Smooth muscle cell of the brain vasculature (primary cell): Measurements from ENCODE around the gene PFKP.

Experiments
- DNase-seq: peaks from one replicate; pipeline ENCODE4 v3.0.0-alpha.2; 2012; ENCODE audit warnings: low read depth, low spot score

Gene PFKP

DNA sequence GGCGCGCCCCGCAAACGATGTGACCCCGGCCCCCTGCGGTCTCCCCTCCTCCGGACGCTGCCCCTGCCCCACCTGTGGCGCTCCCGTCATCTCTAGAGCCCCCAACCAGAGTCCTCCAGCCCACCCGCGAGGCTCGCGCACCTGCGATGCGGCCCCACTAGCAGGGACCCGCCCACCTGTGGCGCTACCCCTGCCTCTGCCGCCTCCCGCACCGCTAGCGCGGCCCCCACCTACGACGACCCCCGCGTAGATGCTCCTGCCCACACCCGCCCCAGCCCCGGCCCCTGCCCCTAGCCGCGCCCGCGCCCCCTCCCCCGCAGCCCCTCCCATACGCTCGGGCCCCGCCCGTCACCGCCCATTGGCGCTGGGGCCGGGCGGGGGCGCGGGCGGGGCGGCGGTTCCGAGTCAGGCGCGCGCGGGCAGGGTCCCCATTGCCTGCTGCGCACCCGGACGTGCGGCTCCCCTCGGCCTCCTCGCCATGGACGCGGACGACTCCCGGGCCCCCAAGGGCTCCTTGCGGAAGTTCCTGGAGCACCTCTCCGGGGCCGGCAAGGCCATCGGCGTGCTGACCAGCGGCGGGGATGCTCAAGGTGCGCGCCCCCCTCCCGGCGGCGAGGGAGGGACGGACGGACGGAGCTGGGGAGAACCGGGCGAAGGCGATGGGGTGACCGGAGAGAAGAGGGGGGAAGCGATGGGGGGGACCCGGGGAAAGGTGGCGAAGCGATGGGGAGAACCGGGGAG, at the start of gene PFKP:
PFKP (plus strand) TSS at position 431 of the 741 bp plus-strand sequence; CDS start at position 479, 48 bp downstream.
- no peak for DNase-seq

DNA sequence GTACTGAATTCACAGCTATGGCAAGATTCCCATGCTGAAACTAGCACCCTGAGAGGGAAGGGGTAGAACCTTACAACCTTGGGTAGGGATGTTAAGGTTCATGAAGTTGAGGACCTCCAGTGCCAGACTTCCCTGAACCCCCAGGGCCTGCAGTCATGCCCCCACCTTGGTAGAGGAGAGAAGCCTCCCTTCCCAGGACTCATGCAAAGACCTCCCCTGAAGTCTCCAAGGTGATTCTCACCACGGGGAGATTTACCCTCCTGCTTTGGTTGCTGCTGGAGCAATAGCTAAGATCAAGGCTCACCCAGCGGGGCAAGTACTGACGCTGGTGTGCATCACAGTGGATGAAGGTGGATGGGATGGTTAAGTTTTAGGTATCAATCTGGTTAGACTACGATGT, 49.1 kb upstream of the PFKP start:
- no peak for DNase-seq

DNA sequence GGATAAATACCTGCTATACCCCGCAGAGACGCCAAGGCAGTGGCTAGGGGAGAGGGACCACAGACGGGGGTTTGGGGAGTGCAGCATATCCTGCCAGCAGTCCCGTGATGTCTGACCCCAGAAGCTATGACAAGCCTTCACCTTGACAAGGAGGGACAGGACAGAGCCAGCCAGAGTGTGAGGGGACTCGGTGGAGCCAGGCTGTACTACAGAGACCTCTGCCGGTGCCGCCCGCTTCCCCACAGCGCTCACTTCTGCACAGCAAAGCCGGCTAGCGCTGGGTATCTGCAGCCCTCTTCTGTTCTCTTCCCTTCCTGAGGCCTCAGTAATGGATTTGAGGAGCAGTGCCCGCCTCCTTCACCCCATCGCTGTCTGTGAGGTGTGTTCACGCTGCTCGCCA, 47.0 kb upstream of the PFKP start:
- no peak for DNase-seq

DNA sequence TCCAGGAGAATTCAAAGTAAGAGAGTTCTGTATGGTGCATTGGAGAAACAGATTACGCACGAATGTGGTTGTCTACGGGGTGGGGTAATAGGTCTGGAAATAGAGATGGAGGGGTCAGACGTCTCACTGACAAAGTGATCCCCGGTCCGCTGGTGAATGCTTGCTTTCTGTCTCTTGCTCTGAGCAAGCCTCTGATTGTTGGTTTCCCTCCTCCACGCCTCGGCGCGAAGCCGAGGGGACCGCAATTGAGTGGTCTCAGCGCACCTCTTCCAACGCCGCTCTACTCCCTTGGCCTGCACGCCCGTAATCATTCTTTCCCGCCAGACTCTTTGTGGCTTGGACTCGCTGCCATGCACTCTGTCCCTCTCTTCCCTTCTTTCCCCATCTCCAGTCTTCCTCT, 46.5 kb upstream of the PFKP start:
- no peak for DNase-seq

DNA sequence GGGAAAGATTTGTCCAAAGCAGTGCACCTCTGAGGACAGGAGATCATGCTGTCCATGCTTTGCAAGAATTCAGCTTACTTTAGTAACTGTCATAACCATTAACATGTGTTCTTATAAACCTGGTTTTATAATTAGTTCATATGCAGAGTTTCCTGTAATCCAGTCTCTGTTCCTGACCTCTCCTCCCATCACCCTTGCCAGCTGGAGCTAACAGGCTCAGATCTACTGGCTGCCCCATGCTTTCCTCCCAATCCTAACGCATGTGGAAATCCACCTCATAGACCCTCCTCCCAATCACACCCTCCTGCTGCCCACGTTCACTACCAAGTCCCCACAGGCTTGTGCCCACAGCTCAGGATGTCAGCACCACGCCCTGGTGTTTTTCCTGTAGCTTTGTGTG, 45.3 kb upstream of the PFKP start:
- DNase-seq, result no peak

DNA sequence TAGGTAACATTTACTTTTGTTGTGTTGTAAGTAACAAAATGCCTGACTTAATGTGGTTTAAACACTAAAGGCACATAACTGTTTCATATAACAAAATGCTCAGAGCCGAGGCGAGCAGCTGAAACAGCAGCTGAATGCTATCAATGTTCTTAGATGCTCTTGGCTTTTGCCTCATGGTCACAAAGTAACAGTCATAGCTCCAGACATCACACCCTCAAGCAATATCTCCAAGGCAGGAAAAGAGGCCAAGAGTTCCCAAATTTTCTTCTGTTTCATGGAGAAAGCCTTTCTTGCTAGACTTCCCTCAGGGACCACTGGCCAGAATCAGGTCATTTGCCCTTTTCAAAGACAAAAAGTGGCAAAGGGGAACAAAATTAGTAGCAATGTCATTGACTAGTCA, 43.5 kb upstream of the PFKP start:
- DNase-seq, result no peak

DNA sequence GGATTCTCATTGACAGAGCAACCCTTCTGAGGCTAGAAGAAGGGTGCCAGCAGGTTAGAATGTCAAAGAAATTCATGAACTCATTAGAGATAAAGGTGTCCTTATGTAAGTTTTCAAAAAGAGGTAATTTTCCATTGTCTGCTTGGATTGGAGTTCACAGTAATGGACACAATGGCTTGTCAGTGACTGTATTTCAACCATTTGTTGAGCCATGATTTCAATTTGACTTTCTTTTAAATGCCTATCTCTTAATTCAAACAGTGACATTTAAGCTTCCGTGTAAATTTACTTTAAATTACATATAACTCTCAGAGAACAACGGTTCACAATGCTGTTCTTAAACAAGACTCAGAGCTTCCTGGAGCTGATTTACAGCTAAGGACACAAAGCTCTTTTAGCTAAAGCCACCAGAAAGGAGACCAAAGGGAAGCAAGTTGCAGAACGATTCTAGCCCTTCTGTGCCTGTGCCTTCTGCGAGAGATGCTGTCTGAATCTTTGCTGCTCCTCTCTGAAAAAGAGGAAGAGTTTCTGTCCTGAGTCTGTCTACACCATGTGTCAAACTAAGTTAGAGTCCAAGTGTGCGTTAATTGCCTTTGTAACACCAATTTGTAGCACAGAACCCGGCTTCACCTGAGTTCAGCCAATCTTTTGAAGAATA, 42.2 kb upstream of the PFKP start:
- no peak for DNase-seq

DNA sequence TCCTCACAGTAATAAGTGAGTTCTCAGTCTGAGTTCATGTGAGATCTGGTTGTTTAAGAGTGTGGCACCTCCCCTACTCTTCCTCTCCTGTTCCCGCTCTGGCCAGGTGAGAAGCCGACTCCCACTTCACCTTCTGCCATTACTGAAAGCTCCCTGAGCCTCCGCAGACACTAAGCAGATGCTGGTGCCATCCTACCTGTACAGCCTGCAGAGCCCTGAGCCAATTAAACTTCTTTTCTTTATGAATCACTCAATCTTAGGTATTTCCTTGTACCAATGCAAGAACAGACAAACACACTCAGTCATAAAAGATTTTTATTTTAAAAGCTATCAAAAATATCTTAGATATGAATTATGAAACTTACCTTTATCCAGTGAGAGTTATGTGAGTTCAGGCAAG, 39.5 kb upstream of the PFKP start:
- DNase-seq, result no peak

DNA sequence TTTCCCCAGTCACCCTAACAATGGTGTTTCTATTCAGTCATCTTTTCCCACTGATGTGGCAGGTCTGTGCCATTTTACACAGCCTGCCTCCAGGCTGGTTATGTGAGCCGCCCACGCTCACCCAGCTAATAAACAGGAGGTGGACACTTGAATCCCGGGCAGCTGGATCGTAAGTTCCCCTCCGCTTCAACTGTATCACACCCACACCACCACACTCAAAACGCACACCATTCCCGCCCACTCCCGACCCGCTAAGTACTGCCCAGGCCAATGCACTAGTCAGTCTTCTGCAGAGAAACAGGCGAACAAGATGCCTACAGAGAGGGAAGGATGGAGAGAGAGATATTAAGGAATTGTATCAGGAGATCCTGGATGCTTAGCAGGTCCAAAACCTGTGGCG, 38.9 kb upstream of the PFKP start:
- DNase-seq, result no peak

DNA sequence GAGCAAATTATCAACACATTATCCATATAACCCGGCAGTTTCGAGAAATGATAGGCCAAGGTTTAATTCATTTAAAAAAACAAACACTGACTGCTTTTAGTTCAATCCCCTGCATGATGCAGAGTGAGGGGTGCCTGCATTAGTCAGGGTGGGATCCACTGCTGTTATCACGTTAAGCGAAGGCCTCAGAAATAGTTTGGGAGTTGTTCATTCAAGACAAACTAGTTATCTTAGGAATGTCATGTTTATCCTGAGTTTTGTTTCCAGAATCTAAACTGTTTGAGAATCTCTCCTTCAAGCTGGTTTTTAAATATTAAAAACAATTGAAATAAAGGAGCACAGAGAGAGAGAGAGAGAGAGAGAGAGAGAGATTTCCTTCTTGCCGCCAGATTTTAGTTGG, 36.6 kb upstream of the PFKP start:
- DNase-seq, result no peak

DNA sequence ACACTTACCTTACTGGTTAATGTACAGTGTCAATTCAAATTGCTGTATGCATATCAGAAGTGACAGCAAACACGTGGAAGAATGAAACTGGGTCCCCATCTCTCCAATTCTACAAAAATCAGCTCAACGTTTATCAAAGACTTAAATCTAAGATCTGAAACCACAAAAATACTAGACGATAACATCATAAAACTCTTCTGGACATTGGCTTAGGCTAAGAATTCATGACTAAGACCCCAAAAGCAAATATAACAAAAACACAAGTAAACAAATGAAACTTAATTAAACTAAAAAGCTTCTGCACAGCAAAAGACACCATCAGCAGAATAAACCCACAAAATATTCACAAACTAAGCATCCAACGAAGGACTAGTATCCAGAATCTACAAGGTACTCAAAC, 35.9 kb upstream of the PFKP start:
- no peak for DNase-seq

DNA sequence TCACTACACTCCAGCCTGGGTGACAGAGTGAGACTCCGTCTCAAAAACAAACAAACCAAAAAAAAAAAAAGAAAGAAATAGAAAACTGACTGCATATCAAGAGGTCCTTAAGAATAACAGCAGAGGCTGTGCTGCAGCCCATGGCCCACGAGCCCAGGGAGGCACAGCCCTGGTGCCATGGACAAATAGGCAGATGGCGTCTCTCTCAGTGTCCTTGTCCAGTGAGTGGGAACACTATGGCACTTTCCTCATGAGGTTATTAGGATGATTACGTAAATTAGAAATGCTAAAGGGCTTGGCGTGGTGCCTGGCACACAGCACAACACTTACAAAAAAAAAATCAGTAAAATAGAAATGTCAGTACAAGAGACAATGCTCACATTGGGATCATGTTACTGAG, 33.4 kb upstream of the PFKP start:
- no peak for DNase-seq

DNA sequence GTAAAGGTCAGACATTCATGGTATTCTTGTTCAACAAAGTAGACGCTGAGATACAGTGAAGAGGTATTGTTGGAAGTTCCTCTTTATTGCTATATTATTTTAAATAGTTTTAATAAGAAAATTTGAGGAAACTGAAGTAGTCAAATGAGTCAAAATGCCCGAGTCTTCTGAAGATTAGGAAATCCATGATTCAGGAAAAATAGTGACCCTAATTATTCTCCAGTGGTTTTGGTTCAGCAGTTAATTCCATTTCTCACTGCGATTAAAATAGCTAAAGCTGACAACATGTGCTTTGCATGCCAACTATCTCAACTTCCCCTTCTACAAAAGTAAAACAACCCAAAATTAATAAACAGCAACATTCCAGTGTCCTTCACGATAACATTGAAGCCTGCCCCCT, 32.7 kb upstream of the PFKP start:
- no peak for DNase-seq

DNA sequence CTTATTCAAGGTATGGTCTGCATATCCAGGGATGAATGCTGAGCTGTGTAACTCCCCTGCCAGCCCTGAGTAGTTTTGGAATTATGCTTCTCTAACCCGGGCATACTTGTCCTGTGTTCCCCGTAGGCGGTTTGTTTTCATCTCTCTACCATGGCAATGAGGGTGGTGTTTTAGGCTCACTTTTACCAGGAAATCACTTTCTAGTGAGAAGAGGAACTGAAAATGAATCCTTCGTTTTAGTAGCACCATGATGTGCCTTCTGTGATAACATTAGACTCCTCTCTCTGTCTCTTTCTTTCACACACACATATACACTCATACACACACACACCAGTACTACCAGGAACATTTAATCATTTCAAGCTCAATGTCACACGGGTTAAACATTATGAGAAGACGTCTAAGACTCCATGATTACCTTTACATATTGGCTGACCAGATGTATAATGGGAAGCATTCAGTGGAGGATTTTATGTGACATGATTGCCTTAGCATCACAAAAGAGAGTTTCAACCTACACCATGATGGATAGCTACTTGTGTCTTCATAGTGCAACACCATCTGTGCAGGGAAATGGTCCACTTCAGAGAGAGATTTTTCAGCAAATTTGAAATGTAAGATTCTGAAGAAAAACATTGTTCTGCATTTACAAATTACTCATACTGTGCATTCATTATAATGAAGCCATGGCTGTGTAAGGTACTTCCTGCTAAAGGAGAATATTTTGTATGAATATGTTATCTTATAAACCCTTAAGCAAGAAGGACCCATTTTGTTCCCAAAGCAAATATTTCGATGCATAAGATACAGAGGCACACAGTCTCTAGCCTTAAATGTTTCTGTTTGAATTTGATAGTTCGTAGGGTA, 31.0 kb upstream of the PFKP start:
- no peak for DNase-seq

DNA sequence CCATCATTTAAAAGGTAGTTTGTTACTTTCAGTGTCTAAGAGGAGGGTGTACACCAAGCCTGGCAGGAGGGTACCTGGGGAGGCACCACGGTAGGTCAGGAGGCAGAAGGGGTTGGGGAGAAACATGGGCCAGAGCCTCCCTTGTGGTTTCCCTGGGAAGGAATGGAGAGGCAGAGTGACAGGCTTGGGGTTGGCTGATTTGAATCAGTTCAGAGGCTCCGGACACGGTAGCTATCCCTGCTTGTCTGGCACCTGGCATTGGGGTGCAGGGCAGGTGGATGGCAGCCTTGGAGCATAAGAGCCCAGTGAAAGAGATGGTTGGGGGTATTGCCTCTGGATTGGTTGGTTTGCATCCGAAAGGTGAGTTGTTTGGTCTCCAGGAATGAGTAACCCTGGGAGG, 30.2 kb upstream of the PFKP start:
- DNase-seq, result no peak

DNA sequence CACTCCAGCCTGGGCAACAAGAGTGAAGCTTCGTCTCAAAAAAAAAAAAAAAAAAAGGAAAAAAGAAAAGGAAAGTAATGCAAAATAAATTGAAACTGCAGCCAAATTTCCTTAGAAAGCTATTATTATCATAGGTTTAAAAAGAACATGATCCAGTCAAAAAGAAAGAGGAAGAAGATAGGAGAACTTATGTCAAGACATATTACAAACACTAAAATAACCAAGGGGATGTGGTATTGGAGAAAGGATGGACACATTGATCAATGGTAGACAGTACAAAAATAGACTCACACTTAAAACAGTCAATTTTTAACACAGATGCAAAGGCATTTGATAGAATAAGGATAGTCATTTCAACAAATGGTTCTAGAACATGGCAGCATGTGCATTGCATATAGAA, 27.3 kb upstream of the PFKP start:
- no peak for DNase-seq

DNA sequence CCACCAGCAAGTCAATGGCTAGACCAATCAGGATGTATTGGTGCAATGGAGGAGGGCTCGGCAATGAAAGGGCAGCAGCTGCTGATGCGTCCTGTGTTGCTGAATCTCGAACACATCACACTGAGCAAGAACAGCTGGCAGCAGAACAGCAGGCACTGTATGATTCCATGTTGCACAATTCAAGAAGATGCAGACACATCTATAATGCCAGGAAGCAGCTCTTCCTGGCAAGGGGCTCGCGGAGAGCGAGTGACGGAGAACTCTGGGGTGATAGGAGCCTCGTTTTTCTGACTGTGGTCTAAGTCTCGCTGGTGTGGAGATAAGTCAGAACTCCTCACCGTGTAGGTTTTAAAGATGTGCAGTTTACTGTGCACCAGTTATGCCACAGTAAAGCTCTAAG, 24.8 kb upstream of the PFKP start:
- DNase-seq, result no peak

DNA sequence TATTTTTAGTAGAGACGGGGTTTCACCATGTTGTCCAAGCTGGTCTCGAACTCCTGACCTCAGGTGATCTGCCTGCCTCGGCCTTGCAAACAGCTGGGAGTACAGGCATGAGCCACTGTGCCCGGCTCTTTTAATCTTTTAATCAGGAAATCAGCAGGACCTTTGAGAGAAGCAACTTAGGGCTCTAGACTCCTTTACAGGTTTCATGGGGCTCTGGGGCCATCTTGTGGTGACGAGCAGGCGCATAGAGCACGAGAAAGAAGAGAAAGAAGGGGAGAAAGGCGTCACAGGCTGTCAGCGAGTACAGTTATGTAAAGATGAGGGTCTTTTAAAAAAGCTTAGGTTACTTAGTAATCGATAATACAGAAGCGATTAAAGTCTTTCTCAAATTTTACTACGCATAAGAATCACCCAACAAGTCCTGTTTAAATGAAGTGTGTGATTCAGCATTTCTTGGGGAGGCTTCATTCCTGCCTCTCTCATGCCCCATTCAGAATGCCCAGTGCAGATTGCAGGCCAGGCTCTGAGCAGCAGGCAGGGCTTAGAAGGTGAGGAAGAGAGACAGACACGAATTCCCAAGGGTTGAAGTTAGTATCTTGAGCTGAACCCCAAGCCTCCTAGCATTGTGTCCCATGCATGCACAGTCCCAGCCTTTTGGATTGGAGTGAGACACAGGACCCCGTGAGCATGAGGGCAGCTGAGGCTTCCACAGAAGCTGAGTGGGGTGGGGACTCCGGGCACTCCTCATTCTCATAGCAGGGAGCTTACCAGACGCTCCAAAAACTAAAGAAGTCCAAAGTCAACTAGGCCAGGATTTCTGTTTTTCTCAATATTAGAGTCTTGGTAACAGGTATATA, 23.6 kb upstream of the PFKP start:
- no peak for DNase-seq

DNA sequence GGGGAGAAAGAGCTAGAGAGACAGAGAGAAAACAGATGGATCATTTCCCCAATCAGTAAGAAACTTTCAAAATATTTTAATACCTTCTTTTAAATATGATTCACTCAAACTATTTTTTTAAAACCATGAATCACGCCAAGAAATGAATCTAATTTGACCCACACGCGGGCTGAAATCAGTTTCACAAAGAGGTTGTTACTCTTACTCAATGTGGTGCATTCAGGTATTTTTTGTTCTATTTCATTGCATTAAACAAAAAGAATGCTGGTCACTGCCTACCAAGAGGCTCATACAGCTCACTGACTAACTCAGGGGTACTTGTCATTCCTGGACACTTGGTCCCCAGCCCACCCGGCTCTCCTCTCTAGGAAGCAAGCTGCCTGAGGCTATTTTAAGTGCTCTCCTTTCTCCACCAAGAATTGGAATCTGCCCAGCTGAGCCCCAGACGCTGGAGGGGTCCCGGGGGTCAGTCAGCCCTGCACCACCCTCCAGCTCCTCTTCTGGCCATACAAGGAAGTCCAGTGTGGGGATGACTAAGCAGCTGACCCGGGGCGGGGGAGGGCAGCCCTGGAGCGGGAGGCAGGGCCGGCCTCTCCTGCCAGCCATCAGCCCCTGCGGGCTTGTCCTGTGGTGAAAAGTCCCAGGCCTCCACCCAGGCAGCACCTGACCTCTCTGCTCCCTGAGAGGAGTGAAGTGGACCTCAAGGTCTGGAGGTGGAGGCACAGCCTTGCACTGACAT, 21.7 kb upstream of the PFKP start:
- DNase-seq, result no peak

DNA sequence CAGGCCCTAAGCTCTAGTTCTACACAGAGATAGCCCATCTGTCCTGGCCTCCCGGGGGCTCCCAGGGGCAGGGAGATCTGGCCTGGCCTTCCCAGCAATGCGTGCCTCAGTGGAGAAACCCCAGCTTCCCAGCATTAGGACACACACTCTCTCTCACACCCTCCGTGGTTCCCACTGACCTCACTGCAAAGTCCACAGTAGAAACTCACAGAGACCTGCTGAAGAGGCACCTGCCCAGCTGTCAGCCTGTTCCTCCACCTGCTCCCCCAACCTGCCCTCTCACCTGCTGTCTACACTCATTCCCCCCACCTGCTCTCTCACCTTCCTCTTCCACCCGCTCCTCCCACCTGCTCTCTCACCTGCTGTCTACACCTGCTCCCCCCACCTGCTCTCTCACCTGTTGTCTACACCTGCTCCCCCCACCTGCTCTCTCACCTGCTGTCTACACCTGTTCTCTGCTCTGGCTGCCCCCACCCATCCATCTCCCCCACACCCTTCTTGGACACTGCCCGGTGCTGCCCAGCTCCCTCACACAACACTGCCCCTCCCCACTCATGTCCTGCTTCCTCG, 21.1 kb upstream of the PFKP start:
- no peak for DNase-seq
